H54 (cell line): Measurements from ENCODE around the gene RNF208.

Experiments used
- DNase-seq: peaks from one replicate; pipeline ENCODE4 v3.0.0; 2011; ENCODE audit warnings: low spot score, mixed read lengths; ENCODE audit not compliant: insufficient read length
- FAIRE-seq: peaks from 3 replicates; lab custom pipeline; 2011; peaks lifted over from hg19 to GRCh38; lab: Jason Lieb, UNC
- POLR2A ChIP-seq: IDR thresholded peaks from 2 replicates; pipeline ENCODE4 v1.6.1; 2011; ENCODE audit warnings: low read depth, mild to moderate bottlenecking, low read length

RNF208 gene

DNA sequence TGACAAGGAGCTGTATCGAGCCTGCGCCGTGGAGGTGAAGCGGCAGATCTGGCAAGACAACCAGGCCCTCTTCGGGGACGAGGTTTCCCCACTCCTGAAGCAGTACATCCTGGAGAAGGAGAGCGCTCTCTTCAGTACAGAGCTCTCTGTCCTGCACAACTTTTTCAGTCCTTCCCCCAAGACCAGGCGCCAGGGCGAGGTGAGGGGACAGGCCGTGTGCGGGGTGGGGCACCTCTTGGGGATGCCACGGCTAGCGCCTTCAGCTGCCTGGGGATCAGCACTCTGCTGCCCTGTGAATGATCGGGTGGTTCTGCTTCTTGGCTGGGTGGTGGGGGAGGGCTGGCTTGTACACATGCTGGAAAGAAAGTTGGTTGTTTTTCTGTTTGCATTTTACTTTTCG lies 34.8 kb upstream of the RNF208 start:
- TF ChIP-seq POLR2A = no peak
- DNase-seq (no peak), FAIRE-seq (no peak)

DNA sequence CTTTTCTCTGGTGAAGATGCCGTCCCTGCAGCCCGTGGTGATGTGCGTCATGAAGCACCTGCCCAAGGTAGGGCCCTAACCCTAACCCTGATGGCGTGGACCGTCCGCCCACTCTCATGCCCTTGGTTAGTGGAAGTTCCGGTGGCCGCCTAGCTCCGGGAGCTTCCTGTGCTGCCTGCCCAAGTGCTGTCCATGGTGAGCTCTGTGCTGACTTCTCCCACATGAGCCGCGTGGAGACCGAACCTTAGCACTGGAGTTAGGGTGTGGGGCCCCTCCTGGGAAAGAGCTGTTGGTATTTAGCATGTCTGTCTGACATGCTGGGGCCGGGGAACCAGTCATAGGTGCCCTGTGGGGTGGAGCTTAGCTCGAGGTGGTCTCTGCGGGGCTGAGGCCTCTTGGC lies 34.3 kb upstream of the RNF208 start:
- DNase-seq (no peak), FAIRE-seq (no peak)
- TF ChIP-seq POLR2A = no peak

- peak; percentile 92 for DNase-seq
- FAIRE-seq = no peak
- TF ChIP-seq POLR2A = no peak
Measured at GRCh38 chr9:137255448-137256114, 33.5 kb upstream of the RNF208 start.

DNA sequence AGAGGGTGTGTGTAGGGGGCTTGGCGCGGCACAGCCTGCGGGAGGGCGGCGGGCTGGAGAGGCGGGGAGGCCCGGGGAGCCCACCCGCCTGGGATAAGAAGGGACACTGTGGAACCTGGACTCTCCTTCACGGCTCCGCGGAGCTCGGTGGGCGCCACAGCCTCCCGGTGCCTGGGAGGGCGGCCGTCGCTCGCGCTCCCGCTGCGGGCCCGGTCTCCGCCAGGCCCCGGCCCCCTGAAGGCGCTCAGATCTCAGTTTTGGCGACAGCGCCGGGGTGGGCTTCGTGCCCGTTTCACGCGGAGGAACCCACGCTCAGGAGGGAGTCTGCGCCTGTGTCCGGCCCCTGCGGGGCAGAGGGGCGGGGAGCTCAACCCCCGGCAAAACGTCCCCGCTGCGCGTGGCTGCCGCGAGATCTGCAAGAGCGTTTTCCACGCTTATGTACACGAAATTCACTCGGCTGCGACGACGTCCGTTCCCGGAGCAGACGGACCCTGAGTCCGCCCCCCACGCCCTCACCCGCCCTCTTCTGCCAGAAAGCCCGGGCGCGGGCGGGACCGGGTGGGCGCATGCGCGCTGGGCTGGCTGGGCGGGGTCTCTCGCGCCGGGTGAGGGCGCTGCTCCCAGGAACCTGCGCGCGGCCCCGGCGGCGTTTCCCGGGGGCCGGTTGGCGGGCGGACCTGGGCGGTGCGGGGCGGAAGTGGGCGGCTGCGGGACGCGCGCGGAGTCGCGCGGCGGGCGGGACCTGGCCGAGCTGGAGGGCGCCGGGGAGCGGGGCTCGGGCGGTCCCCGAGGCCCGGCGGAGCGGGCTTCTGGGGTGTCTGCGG lies 32.8 kb upstream of the RNF208 start, which contains the start of gene NELFB:
Gene NELFB, plus strand, starts transcription at position 704 of the 824 bp plus-strand sequence.
- no peak for FAIRE-seq
- TF ChIP-seq POLR2A = peak; percentile 96
- DNase-seq = peak; percentile 100

DNA sequence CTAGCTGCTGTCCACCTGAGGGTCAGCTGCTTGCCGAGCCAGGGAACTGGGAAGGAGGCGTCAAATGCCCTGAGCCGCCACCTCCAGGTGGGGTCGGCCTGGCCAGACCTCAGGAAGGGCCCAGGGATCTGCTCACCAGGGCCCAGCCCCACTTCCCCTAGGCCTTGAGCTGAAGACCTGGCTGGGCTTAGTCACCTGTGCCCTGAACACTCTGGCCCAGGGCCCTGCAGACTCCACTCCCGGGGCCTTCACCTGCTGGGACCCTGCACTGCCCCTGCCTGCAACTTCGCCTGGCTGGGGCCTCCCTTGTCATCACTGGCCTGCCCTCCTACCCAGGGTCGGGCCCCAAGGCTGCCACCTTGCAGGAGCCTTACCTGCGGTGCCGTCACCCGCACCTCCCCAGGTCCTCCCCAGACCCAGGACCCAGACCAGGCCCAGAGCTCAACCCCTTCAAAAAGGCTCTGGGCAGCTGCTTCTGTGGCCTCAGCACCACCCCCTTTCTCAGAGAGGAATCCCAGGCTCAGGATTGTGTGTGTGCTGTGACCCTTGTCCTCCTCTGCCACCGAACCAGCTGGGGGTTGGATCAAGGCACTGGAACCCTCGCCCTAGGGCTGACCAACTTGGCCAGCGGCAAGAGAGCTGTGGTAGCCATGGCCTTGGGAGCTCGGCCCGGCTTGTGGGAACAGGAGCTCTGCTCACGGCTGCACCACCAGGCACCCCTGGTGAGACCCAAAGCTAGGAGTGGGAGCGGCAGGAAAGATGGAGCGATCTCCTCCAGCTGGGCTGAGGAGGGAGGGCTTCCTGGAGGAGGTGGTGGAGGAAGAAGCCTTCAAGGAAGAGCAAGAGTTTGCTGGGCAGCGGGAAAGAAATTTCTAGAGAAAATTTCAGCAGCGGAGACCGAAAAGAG lies 31.9 kb upstream of the RNF208 start:
- no peak for DNase-seq
- no peak for TF ChIP-seq POLR2A
- no peak for FAIRE-seq

DNA sequence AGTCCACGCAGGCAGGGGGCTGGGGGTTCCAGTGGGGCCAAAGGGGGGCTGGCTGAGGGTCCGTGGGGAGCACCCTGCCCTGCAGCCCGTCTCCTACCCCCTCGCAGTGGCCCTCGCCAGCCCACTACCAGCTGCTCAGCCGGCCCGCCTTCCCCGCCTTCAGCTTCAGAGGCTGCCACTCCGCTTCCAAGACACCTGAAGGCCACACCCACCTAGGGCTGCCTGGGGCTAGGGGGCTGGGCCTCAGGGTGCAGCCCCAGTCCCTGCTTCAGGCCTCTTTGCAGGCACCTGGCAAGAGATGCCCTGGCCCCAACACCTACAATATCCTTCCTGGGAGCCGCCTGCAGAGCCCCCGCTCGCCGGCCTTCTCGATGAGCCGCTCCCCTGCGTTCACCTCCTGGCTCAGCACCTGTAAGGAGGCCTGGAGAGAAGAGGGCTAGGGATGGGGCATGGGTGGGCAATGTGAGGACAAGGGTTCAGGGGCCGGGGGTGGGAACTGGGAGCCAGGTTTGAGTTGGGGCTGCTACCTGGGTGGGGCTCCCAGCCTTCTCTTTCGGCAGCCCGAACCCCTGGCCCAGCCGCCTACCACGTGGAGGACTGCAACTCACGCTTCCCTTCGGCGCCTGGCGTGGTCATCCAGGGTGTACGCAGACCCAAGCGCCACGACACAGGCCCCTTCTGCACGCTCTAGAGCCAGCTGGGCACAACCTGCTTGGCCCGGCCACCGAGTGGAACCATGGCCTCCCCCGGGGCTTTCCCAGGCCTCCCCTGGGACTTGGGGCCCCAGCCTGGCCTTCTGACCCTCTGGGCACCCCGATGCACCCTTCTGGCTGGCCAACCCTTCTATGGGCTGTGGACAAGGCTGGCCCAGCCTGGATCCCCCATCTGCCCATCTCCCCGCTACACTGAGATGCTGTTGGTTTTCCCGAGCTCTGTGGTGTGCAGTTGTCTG lies 30.8 kb upstream of the RNF208 start:
- no peak for TF ChIP-seq POLR2A
- DNase-seq (no peak), FAIRE-seq (no peak)

DNA sequence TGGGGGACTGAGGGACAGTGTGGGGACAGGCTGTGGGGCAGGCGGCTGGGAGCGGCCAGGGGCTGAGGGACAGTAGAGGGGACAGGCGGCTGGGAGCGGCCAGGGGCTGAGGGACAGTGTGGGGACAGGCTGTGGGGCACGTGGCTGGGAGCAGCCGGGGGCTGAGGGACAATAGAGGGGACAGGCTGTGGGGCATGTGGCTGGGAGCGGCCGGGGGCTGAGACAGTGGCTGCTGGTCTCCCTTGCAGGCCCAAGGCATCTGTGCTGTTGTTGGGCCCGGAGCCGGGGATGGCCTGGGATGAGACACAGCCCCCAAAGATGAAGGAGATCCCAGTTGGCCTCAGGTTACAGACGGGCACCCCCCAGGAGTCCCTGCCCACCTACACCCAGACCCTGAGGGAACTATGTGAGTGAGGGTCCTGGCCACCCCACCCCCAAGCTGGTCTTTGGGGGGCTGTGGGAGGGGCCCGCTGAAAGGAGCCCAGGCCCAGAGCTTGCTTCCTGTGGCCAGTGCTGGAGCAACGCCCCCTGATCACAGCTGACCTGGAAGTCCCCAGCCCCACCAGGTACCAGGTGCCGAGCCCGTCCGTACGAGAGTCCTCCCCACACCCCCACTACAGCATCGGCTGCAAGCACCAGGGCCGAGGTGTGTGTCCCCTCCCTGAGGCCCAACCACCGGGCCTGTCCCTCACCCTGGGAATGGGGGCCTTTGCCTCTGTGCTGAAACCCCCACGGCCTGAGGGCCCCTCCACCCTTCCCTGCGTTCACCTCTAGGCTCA lies 29.6 kb upstream of the RNF208 start:
- DNase-seq (no peak), FAIRE-seq (no peak)
- TF ChIP-seq POLR2A = no peak

- no peak for TF ChIP-seq POLR2A
- DNase-seq (no peak), FAIRE-seq (no peak)
Measured at GRCh38 chr9:137251194-137251461, 29.1 kb upstream of the RNF208 start, which contains the start of gene STPG3. Gene STPG3 (plus strand): TSS chr9:137251286. CDS start chr9:137251287, 1 bp downstream.

- FAIRE-seq = no peak
- DNase-seq = no peak
- no peak for TF ChIP-seq POLR2A
Measured at GRCh38 chr9:137250329-137251193, 28.5 kb upstream of the RNF208 start.

DNA sequence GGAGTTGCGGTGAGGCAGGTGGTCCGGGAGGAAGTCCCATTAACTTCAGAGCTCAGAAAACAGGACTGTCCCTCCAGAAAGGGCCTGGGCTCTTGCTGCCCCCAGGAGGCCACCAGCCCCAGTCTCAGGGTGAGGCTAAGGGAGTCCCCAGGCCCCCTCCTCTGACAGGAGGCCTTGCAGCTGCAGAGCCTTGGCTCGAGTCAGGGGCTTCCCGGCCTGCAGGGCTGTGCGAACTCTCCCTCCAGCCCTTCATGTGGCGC lies 25.8 kb upstream of the RNF208 start:
- no peak for TF ChIP-seq POLR2A
- FAIRE-seq = no peak
- DNase-seq = no peak

- FAIRE-seq (no peak), DNase-seq (no peak)
- TF ChIP-seq POLR2A = 0 out of 2 replicates have a peak, but pooled peaks have one; percentile 7
Measured at GRCh38 chr9:137247135-137247915, 25.3 kb upstream of the RNF208 start.
